Stimulated activated CD4-positive, alpha-beta T cell treated with anti-CD3 and anti-CD28 coated beads, TNF-alpha, amount 100 ng/mL, for 1 hour (primary cell): Measurements from ENCODE around the gene CADM3.

Source experiments
- DNase-seq, 3 donors: peaks; one replicate each; pipeline ENCODE4 v3.0.0-alpha.2; 2020; ENCODE audit warnings: low read depth in 3 of 3, low spot score in 1 of 3

The CADM3 gene

GRCh38 chr1:159248311-159248710, 76.9 kb downstream of the CADM3 start:
- DNase-seq = no peak

- no peak for DNase-seq
Observed at GRCh38 chr1:159250638-159251216, 79.3 kb downstream of the CADM3 start.
